ENCODE results near the gene FAT1. TPM values are rescaled to one million over a fixed set of nuclear protein-coding genes. Genes with fewer than 3 reads are reported as not detected.

FAT1 gene
- total RNA-seq, 2 experiments from 2014 or later = under 0.01 to 0.08 TPM

DNA sequence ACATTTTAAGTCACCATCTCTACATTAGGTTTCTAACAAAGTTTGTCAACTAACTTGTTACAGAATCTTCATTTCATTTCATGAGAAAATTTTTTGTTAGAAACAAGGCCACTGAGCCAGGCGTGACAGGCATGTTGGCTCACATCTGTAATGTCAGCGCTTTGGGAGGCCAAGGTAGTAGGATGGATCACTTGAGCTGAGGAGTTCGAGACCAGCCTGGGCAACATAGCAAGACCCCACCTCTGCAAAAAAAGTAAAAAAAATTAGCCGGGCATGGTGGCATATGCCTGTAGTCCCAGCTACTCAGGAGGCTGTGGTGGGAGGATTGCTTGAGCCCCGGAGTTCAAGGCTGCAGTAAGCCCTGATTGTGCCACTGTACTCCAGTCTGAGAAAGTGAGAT is 32.3 kb downstream of the FAT1 start:
- DNase-seq (ENCODE audit: low spot score) = no peak
- Histone ChIP-seq H3K4me3 (ENCODE audit: low read depth, low read length, poor library complexity, severe bottlenecking) (no peak overlapping the region), H3K79me2 (ENCODE audit: insufficient read depth, low read depth, low read length) (no peaks in the 10 kb centered on the region), H3K4me2 (ENCODE audit: low read length) (no peak overlapping the region), H3K27ac (ENCODE audit: low read depth, low read length, poor library complexity, severe bottlenecking) (no peak overlapping the region), H3K9me2 (ENCODE audit: insufficient read depth, low read length) (no peaks in the 10 kb centered on the region), H3K36me3 (ENCODE audit: insufficient read depth, low read length) (no peaks in the 10 kb centered on the region), H3K9me3 (ENCODE audit: low read length) (no peaks in the 10 kb centered on the region), H4K20me1 (ENCODE audit: insufficient read depth, low read length) (no peaks in the 10 kb centered on the region), H3K4me1 (ENCODE audit: insufficient read depth, low read length, poor library complexity, severe bottlenecking) (no peaks in the 10 kb centered on the region), H2AFZ (ENCODE audit: low read length) (no peak overlapping the region)
- TF ChIP-seq CTCF (conservative IDR thresholded peaks at IDR 0.05; ENCODE audit: low read length) (no peak), EZH2phosphoT487 (IDR thresholded peaks at IDR 0.05; ENCODE audit: borderline replicate concordance, low read depth, low read length) (no peak)
- ChIA-PET CTCF (ENCODE audit: unreplicated experiment) (no interaction called here), POLR2A (no interaction called here)
- BruUV-seq (replicated peaks) = no TSS peak
- intact Hi-C loops (cut with micrococcal nuclease; ENCODE audit: unreplicated experiment) = no loop called here

GRCh38 chr4:186689476-186689875 is 34.2 kb downstream of the FAT1 start:
- Histone ChIP-seq H2AFZ (ENCODE audit: low read length) (no peak overlapping the region), H3K4me2 (ENCODE audit: low read length) (no peak overlapping the region), H3K79me2 (ENCODE audit: insufficient read depth, low read depth, low read length) (no peaks in the 10 kb centered on the region), H3K4me1 (ENCODE audit: insufficient read depth, low read length, poor library complexity, severe bottlenecking) (no peaks in the 10 kb centered on the region), H4K20me1 (ENCODE audit: insufficient read depth, low read length) (no peaks in the 10 kb centered on the region), H3K9me2 (ENCODE audit: insufficient read depth, low read length) (no peaks in the 10 kb centered on the region), H3K27ac (ENCODE audit: low read depth, low read length, poor library complexity, severe bottlenecking) (no peak overlapping the region), H3K9me3 (ENCODE audit: low read length) (no peaks in the 10 kb centered on the region), H3K36me3 (ENCODE audit: insufficient read depth, low read length) (no peaks in the 10 kb centered on the region), H3K4me3 (ENCODE audit: low read depth, low read length, poor library complexity, severe bottlenecking) (no peak overlapping the region)
- ChIA-PET POLR2A (interaction anchor here (0.7 kb wide), 1 partner anchor 70 kb away, joined by 4 read pairs; no protein-coding TSS in a partner anchor), CTCF (ENCODE audit: unreplicated experiment) (no interaction called here)
- no TSS peak for BruUV-seq (replicated peaks)
- DNase-seq (ENCODE audit: low spot score) = no peak
- no peak for TF ChIP-seq EZH2phosphoT487 (IDR thresholded peaks at IDR 0.05; ENCODE audit: borderline replicate concordance, low read depth, low read length)
- TF ChIP-seq CTCF (conservative IDR thresholded peaks at IDR 0.05; ENCODE audit: low read length) = no peak
- intact Hi-C loops (cut with micrococcal nuclease; ENCODE audit: unreplicated experiment) = no loop called here

- H3K27ac ChIP-seq (ENCODE audit: low read depth, low read length, poor library complexity, severe bottlenecking) = no peak overlapping the region
- ChIA-PET CTCF (ENCODE audit: unreplicated experiment) (no interaction called here), POLR2A (interaction anchor here (0.6 to 0.7 kb wide), 3 partner anchors 71 to 780 kb away, joined by 3 to 5 read pairs (median 4); no protein-coding TSS in a partner anchor)
- H2AFZ ChIP-seq (ENCODE audit: low read length) = no peak overlapping the region
- no TSS peak for BruUV-seq (replicated peaks)
- no peaks in the 10 kb centered on the region for H3K4me1 ChIP-seq (ENCODE audit: insufficient read depth, low read length, poor library complexity, severe bottlenecking)
- no peaks in the 10 kb centered on the region for H3K36me3 ChIP-seq (ENCODE audit: insufficient read depth, low read length)
- H3K4me2 ChIP-seq (ENCODE audit: low read length) = no peak overlapping the region
- no peaks in the 10 kb centered on the region for H3K9me2 ChIP-seq (ENCODE audit: insufficient read depth, low read length)
- TF ChIP-seq EZH2phosphoT487 (IDR thresholded peaks at IDR 0.05; ENCODE audit: borderline replicate concordance, low read depth, low read length) = no peak
- no peak for TF ChIP-seq CTCF (conservative IDR thresholded peaks at IDR 0.05; ENCODE audit: low read length)
- DNase-seq (ENCODE audit: low spot score) = no peak
- intact Hi-C loops (cut with micrococcal nuclease; ENCODE audit: unreplicated experiment) = no loop called here
- no peak overlapping the region for H3K4me3 ChIP-seq (ENCODE audit: low read depth, low read length, poor library complexity, severe bottlenecking)
- no peaks in the 10 kb centered on the region for H3K9me3 ChIP-seq (ENCODE audit: low read length)
- H4K20me1 ChIP-seq (ENCODE audit: insufficient read depth, low read length) = no peaks in the 10 kb centered on the region
- H3K79me2 ChIP-seq (ENCODE audit: insufficient read depth, low read depth, low read length) = no peaks in the 10 kb centered on the region
Measured at GRCh38 chr4:186688150-186688943, 35.3 kb downstream of the FAT1 start.

Data from OCI-LY7 (cell line).